PC-9 (cell line): ENCODE results near the gene ZNF646.

ENCODE experiments used
- EZH2 ChIP-seq: fragments of 200-600 bp; sonication (generic); IDR thresholded peaks from 2 replicates; pipeline ENCODE4 v1.8.0; 2017; ENCODE audit warnings: antibody characterized with exemption, low read depth
- TF ChIP-seq, protein P1 (sequence below): fragments of 200-600 bp; sonication (generic); conservative IDR thresholded peaks from 2 replicates; pipeline ENCODE4 v1.6.1; 2017; ENCODE audit warnings: mixed run types, antibody characterized with exemption, mild to moderate bottlenecking, moderate library complexity

DNA sequence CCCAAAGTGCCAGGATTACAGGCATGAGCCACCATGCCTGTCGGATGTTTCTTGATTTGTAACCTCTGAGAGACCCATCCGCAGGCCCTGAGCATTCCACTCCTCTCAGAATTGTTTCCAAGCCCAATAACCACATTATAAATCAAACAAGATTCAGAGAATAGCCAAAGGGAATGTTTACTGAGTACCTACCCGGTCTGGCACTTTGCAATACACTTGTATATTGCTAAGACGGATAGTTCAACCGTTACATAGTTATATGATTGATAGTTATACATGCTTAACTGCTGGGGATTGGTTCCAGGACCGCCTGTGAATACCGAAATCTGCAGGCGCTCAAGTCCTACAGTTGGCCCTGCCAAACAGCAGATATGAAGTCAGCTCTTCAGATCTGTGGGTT lies 40.2 kb downstream of the ZNF646 start:
- TF ChIP-seq, protein P1, sequence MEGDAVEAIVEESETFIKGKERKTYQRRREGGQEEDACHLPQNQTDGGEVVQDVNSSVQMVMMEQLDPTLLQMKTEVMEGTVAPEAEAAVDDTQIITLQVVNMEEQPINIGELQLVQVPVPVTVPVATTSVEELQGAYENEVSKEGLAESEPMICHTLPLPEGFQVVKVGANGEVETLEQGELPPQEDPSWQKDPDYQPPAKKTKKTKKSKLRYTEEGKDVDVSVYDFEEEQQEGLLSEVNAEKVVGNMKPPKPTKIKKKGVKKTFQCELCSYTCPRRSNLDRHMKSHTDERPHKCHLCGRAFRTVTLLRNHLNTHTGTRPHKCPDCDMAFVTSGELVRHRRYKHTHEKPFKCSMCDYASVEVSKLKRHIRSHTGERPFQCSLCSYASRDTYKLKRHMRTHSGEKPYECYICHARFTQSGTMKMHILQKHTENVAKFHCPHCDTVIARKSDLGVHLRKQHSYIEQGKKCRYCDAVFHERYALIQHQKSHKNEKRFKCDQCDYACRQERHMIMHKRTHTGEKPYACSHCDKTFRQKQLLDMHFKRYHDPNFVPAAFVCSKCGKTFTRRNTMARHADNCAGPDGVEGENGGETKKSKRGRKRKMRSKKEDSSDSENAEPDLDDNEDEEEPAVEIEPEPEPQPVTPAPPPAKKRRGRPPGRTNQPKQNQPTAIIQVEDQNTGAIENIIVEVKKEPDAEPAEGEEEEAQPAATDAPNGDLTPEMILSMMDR: no peak
- TF ChIP-seq EZH2: no peak
